Activated CD4-positive, alpha-beta T cell treated with anti-CD3 and anti-CD28 coated beads, Interleukin-2, amount 50 U/mL, for 1 hour (primary cell): ENCODE results near the gene FZD8.

Experiments
- DNase-seq: peaks from one replicate; pipeline ENCODE4 v3.0.0-alpha.2; 2020

The FZD8 gene

GRCh38 chr10:35600193-35600592, 41.9 kb downstream of the FZD8 start:
- DNase-seq, result no peak

GRCh38 chr10:35598379-35598778, 43.7 kb downstream of the FZD8 start:
- DNase-seq, result no peak

- DNase-seq, result no peak
These were observed 47.0 kb downstream of the FZD8 start for GRCh38 chr10:35595106-35595505.

GRCh38 chr10:35594115-35595079, 47.7 kb downstream of the FZD8 start:
- DNase-seq, result no peak

- no peak for DNase-seq
These were observed 49.7 kb downstream of the FZD8 start for GRCh38 chr10:35592441-35592840.

- no peak for DNase-seq
These were observed 53.3 kb downstream of the FZD8 start for GRCh38 chr10:35588836-35589235.
